HL-60 (cell line): Measurements from ENCODE around the gene RUNX2.

ENCODE experiments used
- DNase-seq, 2 experiments: peaks; one replicate each; pipeline ENCODE4 v3.0.0-alpha.2; 2010 to 2020; ENCODE audit warnings: low read depth in 1 of 2, low spot score in 1 of 2
- H3K27ac ChIP-seq: fragments of 250-450 bp; sonication (Bioruptor Pico); replicated peaks from 2 replicates; pipeline ENCODE4 v1.5.1; 2020; ENCODE audit warnings: mild to moderate bottlenecking, moderate library complexity
- H3K27me3 ChIP-seq: fragments of 250-450 bp; sonication (Bioruptor Pico); 2 replicates; pipeline ENCODE4 v1.5.1; 2021; ENCODE audit warnings: mild to moderate bottlenecking, moderate library complexity; ENCODE audit not compliant: insufficient read depth, poor library complexity, severe bottlenecking
- H3K4me3 ChIP-seq: replicated peaks from 2 replicates; pipeline ENCODE4 v1.5.1; 2011; ENCODE audit warnings: mild to moderate bottlenecking, control low read depth, low read length; ENCODE audit not compliant: insufficient read depth
- GABPA ChIP-seq: IDR thresholded peaks from 2 replicates; pipeline ENCODE4 v1.6.1; 2012; ENCODE audit warnings: low read depth
- POLR2AphosphoS5 ChIP-seq: IDR thresholded peaks from 2 replicates; pipeline ENCODE4 v1.6.1; 2012; ENCODE audit warnings: low read depth
- SPI1 ChIP-seq: IDR thresholded peaks from 2 replicates; pipeline ENCODE4 v1.6.1; 2012; ENCODE audit warnings: low read depth, mild to moderate bottlenecking, borderline replicate concordance
- TF ChIP-seq, protein P1 (sequence below): IDR thresholded peaks from one replicate; pipeline ENCODE4 v1.5.1; 2011; ENCODE audit warnings: low read length, control low read depth, inconsistent platforms; ENCODE audit not compliant: insufficient read depth
- TF ChIP-seq, protein P2 (sequence below): IDR thresholded peaks from 2 replicates; pipeline ENCODE4 v1.6.1; 2012; ENCODE audit warnings: low read depth; ENCODE audit not compliant: insufficient replicate concordance

RUNX2 gene

DNA sequence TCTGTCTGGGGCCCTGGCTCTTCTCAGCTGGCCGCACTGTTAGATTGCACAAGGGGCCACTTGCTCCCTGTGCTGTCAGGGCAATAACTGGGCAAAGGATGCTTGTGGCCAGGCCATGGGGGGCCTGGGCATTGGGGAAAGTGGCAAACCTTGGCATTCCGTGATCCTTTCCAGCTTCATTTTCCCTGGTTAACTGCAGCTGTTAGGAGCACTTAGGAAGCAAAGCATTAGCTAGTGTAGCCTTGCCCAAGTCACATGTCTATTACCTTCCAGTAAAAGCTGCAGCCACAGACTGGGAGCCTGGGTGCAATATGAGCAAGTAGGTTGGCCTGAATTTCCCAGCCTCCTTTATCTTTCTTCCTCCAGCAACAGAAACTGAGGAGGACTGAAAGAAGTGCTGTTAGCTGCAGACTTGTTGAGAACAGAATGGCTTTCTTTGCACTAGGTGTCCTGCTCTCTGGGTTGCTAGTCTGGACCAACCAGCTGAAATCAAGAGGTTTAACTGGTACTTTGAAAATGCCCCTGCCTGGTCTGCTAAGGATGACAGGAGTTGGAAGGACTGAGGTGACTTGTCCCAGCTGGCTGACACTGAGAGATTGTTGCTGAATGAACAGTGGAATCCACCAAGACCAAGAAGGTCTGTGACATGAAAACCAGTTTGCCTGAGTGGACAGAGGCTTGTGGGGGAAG lies 361.9 kb downstream of the RUNX2 start:
- H3K27ac ChIP-seq, result no peak overlapping the region
- DNase-seq, result no peak
- H3K27me3 ChIP-seq, result no peaks in the 10 kb centered on the region
- H3K4me3 ChIP-seq, result no peak overlapping the region
- TF ChIP-seq, protein P1, sequence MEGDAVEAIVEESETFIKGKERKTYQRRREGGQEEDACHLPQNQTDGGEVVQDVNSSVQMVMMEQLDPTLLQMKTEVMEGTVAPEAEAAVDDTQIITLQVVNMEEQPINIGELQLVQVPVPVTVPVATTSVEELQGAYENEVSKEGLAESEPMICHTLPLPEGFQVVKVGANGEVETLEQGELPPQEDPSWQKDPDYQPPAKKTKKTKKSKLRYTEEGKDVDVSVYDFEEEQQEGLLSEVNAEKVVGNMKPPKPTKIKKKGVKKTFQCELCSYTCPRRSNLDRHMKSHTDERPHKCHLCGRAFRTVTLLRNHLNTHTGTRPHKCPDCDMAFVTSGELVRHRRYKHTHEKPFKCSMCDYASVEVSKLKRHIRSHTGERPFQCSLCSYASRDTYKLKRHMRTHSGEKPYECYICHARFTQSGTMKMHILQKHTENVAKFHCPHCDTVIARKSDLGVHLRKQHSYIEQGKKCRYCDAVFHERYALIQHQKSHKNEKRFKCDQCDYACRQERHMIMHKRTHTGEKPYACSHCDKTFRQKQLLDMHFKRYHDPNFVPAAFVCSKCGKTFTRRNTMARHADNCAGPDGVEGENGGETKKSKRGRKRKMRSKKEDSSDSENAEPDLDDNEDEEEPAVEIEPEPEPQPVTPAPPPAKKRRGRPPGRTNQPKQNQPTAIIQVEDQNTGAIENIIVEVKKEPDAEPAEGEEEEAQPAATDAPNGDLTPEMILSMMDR, result no peak
- no peak for TF ChIP-seq POLR2AphosphoS5
- no peak for TF ChIP-seq GABPA
- no peak for TF ChIP-seq SPI1
- TF ChIP-seq, protein P2, sequence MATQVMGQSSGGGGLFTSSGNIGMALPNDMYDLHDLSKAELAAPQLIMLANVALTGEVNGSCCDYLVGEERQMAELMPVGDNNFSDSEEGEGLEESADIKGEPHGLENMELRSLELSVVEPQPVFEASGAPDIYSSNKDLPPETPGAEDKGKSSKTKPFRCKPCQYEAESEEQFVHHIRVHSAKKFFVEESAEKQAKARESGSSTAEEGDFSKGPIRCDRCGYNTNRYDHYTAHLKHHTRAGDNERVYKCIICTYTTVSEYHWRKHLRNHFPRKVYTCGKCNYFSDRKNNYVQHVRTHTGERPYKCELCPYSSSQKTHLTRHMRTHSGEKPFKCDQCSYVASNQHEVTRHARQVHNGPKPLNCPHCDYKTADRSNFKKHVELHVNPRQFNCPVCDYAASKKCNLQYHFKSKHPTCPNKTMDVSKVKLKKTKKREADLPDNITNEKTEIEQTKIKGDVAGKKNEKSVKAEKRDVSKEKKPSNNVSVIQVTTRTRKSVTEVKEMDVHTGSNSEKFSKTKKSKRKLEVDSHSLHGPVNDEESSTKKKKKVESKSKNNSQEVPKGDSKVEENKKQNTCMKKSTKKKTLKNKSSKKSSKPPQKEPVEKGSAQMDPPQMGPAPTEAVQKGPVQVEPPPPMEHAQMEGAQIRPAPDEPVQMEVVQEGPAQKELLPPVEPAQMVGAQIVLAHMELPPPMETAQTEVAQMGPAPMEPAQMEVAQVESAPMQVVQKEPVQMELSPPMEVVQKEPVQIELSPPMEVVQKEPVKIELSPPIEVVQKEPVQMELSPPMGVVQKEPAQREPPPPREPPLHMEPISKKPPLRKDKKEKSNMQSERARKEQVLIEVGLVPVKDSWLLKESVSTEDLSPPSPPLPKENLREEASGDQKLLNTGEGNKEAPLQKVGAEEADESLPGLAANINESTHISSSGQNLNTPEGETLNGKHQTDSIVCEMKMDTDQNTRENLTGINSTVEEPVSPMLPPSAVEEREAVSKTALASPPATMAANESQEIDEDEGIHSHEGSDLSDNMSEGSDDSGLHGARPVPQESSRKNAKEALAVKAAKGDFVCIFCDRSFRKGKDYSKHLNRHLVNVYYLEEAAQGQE, result no peak

DNA sequence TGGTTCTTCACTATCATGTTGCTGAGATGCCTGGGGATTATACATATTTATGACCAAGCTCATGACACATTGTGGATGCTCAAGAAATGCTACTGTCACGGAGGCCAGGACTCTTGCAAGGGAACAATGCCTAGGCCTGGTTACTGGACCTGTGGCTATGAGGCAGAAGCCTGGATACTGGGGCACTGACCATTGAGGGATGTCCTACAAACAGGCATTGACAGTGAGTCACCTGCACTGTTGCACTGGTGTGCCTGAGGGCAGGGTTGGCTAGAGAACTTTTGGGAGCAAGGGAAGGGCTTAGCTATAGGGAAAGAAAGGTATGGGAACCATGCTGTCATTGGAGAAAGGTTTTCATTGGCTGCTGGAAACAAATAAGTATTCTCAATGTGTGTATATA lies 362.7 kb downstream of the RUNX2 start:
- Histone ChIP-seq H3K4me3 (no peak overlapping the region), H3K27me3 (no peaks in the 10 kb centered on the region), H3K27ac (no peak overlapping the region)
- TF ChIP-seq GABPA (no peak), SPI1 (no peak)
- TF ChIP-seq, protein P2, result no peak
- DNase-seq, result no peak

DNA sequence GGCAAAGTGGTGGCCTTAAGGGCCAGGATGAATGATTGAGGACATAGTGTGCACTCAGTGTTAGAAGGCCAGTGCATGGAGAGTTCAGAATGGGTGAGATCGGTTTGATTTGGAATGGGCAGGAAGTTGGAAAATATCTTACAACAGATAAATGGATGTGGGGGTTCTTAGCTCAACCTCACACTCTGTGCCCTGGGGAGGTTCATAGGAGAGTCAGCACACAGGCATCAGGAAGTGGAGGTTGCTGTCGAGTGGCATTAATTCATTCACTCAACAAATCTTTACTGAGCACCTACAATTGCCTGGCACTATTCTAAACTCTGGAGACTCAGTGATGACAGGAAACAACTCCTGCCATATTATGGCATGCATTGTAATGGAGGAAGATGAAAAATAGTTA lies 363.3 kb downstream of the RUNX2 start:
- H3K27me3 ChIP-seq, result no peaks in the 10 kb centered on the region
- no peak overlapping the region for H3K4me3 ChIP-seq
- DNase-seq, result no peak
- no peak overlapping the region for H3K27ac ChIP-seq
- TF ChIP-seq SPI1 (no peak), GABPA (no peak), POLR2AphosphoS5 (no peak)
- TF ChIP-seq, protein P1, result no peak
- TF ChIP-seq, protein P2, result no peak
